NCI-H774 (cell line): ENCODE data around the gene NIPSNAP3A.
"Not testable (repeated sequence)": the region's sequence is repeated elsewhere in the genome, so short reads cannot be mapped to it uniquely, and the experiment has no call there.

ENCODE experiments used
- DNase-seq: peaks from one replicate; lab custom pipeline; 2025; lab: John Stamatoyannopoulos, UW

The NIPSNAP3A gene

DNA sequence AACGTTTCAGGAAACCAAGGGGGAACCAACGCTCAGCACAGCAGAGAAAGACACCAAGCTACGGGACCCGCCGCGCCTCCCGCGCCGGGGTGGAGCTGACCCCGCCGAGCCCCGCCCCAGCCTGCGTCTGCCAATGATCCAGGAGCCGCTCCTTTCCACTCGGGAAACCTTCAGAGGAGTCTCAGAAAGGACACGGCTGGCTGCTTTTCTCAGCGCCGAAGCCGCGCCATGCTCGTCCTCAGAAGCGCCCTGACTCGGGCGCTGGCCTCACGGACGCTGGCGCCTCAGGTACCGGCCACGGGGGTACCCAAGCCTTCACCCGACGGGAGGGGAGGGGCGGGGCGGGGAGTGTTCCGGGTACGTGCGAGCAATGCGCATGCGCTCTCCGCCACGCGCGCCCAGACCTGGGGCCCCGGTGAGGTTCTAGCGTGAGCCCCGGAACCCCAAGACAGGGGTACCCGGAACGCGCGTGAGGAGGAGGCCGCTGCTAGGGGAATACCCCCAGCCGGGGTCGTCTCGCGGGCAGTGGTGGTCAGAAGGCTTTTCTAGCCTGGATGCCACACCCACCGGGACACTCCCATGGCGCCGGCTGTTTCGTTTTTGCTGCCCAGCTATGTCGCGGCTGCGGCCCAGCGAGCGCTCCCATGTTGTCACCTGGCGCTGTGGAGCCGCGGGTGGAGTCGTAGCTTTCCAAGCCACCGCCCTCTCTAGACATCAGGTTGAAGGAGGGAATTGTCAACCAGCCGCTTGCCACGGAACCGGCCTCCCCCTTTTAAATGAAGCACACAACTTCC lies at the start of gene NIPSNAP3A:
NIPSNAP3A (plus strand) TSS at position 119 of the 794 bp plus-strand sequence; CDS start at position 229, 110 bp downstream.
- peak; percentile 84 for DNase-seq

DNA sequence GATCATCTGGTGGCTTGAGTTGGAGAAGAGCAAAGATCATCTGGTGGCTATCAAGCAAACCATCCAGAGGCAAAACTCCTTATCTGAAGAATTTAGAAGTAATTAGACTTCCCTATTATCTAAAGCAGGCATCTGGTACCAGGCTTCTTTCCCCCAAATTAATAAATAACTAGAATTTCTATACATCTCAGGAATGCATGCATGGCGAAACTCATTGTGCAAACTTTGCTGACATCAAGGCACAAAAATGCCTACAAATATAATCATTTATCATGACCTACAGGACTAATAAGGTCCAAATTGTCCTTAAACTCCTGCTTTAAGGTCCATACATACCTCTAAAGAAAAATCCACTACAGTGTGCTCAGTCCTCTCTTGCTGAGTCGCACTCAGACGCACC lies 47.2 kb upstream of the NIPSNAP3A start:
- no peak for DNase-seq

DNA sequence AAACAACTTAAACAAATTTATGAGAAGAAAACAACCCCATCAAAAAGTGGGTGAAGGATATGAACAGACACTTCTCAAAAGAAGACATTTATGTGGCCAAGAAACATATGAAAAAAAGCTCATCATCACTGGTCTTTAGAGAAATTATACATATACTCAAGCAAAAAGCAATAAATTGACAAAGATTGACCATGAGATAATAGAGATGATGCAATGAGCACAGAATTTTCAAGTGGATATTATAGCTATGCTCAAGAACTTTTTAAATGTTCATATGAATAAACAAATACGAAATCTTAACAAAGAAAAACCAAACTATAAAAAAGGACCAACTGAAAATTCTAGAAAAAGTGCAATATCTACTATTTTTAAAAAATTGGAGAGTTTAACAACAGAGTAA lies 38.7 kb upstream of the NIPSNAP3A start:
- not testable (repeated sequence) for DNase-seq

DNA sequence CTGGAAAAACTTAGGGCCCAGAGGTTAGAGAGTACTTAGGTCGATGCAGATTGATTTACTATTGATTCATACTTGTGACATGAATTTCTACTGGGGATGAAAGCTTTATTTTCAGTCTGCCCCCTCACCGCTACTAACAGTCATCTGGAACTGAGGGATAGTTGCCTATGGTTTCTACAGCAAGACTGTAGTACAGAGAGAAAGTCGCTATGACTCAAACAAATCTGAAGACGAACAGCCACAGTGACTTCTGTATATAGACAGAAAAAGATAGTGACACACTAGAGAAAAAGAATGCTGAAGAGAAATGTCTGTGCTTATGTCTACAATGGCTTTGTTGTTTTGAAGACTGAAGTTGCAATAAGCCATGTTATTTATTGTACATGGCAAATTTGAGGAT lies 35.9 kb upstream of the NIPSNAP3A start:
- no peak for DNase-seq

DNA sequence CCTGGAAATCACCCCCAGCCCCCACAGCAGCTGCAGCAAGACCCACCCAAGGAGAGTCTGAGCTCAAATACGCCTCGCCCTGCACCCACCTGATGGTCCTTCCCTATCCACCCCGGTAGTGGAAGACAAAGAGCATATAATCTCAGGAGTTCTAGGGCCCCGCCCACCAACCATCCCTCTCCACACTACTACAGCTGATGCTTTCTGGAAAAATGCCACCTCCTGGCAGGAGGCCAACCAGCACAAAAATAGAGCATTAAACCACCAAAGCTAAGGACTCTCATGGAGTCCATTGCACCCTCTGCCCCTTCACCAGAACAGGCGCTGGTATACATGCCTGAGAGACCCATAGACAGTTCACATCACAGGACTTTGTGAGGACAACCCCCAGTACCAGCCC lies 22.5 kb upstream of the NIPSNAP3A start:
- no peak for DNase-seq

DNA sequence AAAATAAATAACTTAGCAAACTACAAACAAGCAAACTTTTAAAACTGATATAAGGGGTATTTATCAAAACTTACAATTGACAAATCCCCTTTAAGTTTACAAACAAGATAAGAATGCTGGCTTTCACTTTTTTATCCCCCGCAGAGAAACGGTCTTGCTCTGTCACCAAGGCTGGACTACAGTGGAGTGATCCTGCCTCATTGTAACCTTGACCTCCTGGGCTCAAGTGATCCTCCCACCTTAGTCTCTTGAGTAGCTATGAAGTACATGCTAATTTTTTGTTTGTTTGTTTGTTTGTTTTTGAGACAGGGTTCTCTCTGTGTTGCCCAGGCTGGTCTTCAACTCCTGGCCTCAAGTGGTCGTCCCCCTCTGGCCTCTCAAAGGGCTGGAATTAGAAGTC lies 9.0 kb upstream of the NIPSNAP3A start:
- DNase-seq, result no peak

DNA sequence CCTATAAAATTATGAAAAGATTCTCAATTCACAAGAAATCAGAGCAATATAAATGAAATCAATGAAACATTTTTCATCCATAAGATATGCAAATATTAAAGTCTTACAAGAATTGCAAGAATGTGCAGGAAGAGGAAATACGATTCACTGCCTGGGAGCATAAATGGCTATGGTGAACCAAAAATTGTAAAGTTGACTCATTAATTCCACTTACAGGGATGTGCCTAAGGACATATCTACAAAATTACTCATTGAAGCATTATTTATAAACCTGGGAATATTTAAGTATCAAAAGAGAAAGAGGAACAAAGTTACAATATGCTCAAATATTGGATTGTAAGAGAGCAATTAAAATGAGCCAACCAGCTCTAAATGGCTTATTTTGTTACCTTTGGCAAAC lies 6.9 kb upstream of the NIPSNAP3A start:
- DNase-seq, result no peak

DNA sequence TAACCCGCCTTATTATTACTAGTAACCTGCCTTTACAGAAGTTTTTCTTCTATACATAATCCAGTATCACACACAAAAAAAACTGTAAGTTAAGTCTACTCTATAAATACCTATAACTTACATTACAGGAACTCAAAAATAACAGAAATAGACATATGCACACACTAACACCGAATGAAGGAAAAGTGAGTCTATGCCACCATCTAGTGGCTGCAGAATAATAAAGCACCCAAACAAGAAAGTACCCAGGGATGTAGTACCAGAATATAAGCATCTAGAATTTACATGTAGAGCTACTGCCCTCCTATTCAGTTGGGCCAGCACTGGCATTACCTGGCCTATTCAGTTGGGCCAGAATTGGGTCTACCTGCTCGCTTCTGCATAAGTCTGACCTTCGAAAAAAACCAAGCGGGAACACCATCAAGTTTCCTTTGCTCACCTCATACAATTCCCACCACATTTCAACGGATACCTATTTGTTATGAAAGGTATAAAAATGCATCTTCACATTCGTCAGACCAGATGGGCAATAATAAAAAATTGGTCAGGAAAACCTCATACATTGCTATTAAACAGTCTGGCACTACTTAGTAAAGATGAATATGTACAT lies 4.0 kb upstream of the NIPSNAP3A start:
- peak; percentile 41 for DNase-seq

DNA sequence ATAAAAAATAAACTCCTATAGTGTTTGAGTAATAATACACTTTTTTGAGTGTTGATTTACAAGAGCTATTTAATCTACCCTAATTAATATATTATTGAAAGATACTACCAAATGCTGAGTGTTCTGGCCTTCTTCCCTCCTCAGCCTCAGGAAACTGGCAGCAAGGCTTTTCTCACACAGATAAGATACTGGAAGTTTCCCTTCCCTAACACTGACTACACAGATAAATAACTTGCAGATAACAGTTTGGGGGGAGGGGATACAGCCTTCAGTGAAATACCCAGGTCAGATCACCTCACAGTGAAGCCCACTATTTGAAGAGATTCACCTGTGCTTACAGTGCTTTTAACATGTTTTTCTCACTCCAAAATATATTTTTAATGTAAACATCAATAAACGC lies 1.6 kb upstream of the NIPSNAP3A start:
- DNase-seq, result no peak

DNA sequence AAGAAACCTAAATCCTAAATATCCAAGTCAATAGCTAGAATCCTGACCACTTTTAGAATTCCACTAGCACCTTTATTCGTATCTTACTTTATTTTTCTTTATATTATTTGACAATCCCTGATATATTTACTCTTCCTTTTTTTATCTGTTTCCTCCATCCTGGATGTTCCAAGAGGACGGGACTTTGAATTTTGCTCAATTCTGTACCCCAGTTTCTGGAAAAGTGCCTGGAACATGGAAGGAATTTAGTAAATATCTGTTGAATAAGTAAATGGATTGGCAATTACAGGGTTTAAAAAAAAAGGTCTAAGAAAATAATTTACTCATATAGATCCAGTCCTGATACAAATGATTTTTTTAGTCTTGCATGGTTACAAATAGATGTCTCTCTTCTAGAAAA lies 1.2 kb upstream of the NIPSNAP3A start:
- DNase-seq, result no peak

DNA sequence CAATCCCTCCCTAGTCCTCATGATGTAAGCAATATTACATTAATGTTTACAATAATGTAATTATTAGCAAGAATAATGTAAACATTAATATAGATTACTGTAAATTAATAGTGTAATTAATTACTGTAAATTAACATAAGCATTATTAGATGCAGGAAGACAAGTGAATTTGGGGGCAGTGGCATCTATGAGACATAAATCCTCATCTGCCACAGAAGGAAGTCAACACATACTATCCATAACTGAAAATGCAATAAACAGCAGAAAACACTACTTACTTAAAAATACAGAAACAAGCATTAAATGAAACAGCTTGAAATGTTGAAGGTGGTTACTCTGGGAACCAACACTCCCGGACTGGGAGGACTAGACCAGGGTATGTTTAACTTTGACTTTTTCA lies 685 bp upstream of the NIPSNAP3A start:
- no peak for DNase-seq

DNA sequence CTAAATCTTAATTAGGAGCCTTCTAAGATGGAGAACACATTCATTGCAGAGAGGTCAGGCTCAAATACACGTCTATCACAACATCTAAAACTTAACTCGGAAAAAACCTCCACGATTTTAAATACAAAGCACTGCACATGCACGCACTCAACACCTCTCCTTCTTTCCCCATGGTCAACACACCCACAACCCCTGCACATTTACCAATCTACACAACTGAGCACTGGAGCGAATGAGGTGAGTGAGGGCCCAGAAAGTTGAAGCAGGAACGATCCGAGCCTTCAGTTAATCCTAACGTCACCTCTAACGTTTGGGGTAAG lies 278 bp upstream of the NIPSNAP3A start:
- DNase-seq, result no peak

DNA sequence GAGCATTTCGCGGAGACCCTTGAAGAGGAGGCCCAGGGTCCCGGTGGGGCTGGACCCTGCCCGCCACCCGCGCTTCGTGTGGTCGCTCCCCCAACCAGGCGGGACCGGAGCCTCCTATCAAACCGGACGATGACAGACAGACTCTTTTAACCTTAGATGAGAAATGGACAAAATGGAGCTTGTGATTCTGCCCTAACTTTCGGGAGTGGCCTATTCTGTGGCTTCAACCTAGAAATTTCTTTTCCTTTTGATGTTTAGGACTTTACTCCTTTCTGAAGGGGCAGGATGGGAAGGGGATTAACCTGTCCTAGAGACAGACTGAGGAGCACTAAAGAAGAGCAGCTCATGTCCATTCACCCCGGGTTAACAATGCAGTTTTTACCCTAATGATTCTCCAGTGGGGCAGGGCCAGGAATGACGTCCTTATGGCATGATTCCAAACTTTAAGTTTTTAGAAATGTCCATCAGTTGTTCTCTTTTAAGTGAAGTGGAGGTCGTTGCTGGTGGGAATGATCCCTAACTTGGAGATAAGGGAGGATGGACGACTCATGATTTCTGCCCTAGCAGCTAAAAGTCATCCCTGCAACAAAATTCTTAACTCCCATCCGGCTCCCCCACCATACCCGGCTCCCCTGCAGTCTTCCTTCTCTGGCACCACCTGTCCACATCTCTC lies 1.0 kb downstream of the NIPSNAP3A start:
- no peak for DNase-seq

DNA sequence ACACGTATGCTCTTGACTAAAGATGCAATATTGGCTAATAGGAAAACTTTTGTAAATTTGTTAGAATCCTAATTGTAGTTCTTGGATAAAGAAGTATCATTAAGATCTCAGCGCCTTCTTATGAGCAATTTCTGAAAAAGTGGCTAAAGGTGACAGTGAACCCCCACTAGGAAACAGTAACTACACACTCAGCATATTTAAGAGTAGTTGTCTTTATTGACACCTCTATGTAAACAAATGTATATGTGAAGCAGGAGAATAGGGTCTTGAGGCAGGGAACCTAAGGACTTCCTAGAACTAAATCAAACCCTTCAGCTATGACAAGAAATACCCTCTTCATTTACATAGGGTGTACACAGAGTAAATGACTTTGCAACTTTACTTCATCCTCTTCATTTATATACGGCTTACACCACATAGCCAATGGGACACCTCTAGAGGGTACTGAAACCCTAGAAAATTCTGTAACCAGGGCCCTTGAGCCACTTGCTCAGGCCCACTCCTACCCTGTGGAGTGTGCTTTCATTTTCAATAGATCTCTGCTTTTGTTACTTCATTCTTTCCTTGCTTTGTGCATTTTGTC lies 2.8 kb downstream of the NIPSNAP3A start:
- DNase-seq, result no peak

DNA sequence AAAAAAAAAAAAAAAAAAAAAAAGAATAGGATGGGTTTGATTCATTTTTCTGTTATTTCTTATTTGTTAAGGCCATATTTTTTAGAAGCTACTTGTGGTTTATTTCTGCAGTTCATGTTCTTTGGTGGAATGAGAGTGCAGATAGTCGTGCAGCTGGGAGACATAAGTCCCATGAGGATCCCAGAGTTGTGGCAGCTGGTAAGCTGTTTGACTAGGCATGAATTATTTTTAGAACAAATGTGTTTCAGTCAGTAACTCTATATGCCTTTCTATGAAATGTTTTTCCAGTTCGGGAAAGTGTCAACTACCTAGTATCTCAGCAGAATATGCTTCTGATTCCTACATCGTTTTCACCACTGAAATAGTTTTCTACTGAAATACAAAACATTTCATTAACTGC lies 11.5 kb downstream of the NIPSNAP3A start:
- no peak for DNase-seq

DNA sequence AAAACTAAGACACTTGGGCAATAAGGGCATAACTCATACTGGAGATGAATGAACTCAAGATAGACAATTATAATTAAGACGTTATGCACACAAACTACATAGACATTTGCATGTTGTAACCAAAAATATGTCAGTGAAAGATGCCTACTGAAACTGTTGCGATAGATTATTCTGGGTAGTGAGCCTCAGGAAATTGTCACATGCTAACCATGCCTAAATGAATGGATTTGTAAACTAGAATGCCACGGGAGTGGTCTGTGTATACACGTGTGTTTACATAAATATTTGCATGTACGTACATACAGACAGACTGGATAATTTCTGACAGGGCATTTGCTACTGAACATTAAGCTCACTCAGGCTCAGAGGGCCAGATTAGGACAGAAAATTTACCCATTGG lies 17.7 kb downstream of the NIPSNAP3A start:
- no peak for DNase-seq

DNA sequence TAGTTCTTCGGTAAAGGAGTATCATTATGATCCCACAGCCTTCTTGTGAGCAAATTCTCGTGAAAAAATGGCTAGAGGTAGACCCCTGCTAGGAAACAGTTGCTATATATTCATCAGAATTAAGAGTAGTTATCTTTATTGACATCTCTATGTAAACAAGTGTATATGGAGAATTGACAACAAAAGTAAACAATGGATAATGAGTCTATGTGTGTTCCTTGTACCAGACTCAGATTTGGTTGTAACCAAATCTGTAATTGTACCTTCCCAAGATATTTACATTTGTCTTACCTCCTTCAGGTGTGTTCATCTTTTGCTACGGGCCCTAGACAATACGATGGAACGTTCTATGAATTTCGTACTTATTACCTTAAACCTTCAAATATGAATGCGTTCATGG lies 18.5 kb downstream of the NIPSNAP3A start:
- DNase-seq, result no peak

DNA sequence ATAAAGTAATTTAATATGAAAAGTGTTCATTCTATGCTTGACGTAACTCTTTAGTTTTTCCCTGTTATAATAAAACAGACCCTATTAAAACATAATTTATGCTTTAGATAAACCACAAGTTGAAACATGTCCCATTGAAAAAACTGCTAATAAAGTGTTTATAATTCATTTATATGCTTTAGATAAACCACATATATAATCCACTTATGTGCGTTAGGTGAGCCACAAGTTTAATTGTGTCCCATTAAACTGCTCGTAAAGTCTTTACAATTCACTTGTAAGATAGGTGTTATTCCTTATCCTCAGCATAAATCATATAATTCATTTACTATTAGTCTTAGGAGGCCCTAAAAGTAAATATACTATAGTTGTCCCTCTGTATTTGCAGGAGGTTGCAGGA lies 20.0 kb downstream of the NIPSNAP3A start:
- no peak for DNase-seq

DNA sequence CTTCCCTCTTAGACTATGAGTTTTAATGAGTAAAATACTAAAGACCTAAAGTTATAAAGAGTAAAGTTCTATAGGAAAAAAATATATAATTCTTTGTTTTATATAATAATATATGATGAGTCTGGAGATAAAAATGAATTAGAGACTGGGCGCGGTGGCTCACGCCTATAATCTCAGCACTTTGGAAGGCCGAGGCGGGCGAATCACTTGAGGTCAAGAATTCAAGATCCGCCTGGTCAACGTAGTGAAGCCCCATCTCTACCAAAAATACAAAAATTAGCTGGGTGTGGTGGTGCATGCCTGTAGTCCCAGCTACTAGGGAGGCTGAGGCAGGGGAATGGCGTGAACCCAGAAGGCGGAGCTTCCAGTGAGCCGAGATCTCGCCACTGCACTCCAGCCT lies 21.5 kb downstream of the NIPSNAP3A start:
- not testable (repeated sequence) for DNase-seq

DNA sequence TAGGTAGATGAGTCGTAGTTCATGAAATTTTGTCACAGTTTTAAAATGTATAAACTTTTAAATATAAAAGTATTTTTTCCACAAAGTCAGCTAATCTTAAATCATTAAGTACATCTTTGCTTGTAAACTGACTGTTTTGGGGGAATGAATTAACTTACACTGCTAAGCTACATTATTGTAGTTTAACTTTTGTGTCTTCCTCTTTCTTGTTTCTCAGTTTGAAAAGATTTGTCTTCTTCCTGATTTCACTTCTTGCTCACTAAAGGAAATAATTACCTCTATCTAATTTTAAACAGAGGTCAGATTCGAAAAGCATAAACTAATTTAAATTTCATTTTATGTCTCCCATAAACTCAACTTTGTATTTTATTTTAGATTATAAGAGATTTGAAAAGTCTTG lies 22.2 kb downstream of the NIPSNAP3A start:
- no peak for DNase-seq

DNA sequence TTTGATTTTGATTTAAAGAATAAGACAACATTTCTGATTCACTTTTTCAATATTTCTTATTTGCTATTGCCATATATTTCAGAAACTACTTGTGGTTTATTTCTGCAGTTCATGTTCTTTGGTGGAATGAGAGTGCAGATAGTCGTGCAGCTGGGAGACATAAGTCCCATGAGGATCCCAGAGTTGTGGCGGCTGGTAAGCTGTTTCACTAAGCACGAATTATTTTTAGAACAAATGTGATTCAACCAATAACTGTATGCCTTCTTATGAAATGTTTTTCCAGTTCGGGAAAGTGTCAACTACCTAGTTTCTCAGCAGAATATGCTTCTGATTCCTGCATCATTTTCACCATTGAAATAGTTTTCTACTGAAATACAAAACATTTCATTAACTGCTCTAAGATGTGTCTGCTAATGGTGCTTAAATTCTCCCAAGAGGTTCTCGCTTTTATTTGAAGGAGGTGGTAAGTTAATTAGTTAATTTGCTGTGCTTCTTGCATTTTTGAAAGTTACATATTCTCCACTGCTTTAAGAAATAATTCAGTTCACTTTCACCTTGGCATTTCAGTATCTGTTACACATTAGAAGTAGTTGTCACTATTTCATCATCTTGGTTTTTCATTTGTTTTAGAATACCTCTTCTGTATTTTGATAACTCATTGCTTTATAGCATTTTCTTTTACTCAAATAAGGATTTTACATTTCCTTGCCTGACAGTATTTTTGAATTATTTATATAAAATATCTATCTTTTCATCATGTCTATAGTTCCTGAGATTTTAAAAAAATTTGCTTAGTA lies 25.4 kb downstream of the NIPSNAP3A start:
- DNase-seq, result no peak

DNA sequence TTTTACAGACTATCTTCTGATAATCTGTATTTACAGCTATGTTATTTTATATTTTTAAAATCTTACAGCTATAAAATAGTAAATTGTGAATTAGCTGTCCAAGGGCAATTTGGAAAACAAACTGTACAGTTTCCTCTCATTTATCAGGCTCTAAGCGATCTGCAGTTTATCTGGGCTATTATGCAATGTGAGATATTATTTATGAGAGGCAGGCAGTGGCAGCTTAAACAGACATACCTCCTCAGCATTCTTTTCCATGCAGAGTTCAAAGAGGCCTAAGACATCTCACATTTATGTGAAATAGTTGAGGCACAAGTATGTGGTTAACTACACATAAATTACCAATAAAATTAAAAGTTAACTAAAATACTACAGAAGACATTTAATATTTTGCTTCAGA lies 26.6 kb downstream of the NIPSNAP3A start:
- no peak for DNase-seq
